AG10803 (cell line): ENCODE data around the gene RPRD1B.

Experiments used
- DNase-seq: peaks from one replicate; pipeline ENCODE4 v3.0.0; 2010; ENCODE audit warnings: low read depth
- H3K4me3 ChIP-seq: 2 replicates; pipeline ENCODE4 v1.5.1; 2011; ENCODE audit warnings: mild to moderate bottlenecking, low read length, control low read depth
- TF ChIP-seq, protein P1 (sequence below): conservative IDR thresholded peaks from 2 replicates; pipeline ENCODE4 v1.5.1; 2011; ENCODE audit warnings: mild to moderate bottlenecking, low read length, control low read depth, inconsistent platforms

Gene RPRD1B

GRCh38 chr20:37995856-37996605, 37.5 kb upstream of the RPRD1B start:
- TF ChIP-seq, protein P1, sequence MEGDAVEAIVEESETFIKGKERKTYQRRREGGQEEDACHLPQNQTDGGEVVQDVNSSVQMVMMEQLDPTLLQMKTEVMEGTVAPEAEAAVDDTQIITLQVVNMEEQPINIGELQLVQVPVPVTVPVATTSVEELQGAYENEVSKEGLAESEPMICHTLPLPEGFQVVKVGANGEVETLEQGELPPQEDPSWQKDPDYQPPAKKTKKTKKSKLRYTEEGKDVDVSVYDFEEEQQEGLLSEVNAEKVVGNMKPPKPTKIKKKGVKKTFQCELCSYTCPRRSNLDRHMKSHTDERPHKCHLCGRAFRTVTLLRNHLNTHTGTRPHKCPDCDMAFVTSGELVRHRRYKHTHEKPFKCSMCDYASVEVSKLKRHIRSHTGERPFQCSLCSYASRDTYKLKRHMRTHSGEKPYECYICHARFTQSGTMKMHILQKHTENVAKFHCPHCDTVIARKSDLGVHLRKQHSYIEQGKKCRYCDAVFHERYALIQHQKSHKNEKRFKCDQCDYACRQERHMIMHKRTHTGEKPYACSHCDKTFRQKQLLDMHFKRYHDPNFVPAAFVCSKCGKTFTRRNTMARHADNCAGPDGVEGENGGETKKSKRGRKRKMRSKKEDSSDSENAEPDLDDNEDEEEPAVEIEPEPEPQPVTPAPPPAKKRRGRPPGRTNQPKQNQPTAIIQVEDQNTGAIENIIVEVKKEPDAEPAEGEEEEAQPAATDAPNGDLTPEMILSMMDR, result no peak
- no peak overlapping the region for H3K4me3 ChIP-seq
- no peak for DNase-seq

- H3K4me3 ChIP-seq, result no peak overlapping the region
- no peak for DNase-seq
- TF ChIP-seq, protein P1, result no peak
Measured at GRCh38 chr20:37997516-37997915, 36.0 kb upstream of the RPRD1B start.

DNA sequence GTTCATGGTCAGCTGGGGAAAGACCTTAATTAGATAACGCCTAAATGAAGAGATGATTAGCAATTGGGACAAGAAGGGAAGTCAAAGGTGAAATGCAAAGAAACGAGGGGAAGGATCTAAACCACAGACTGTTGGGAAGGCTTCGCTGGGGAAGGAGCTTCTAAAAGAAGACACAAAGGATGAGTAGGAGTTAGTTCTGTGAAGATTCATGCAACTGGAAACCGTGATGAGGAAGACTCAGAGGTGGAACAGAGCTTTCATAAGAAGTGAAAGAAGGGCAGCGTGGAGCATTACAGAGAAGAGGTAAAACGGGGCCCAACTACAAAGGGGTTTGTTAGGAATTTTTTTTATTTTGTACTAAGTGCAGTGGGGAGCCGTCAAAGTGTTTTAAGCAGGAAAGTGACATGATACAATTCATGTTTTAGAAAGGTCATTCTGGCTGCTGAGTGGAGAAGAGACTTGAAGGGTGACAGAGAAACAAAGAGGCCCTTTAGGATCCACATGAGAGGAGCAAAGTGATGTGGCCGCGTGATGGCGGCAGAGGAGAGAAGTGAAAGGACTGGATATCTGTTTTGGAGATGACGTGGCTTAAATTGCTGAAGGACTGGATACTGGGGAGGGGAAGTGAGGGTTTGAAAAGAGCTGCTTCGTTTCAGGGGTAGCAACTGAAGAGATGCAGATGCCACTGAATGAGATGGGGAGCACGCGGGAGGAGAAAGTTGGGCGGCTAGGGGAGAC, 33.9 kb upstream of the RPRD1B start:
- H3K4me3 ChIP-seq, result no peak overlapping the region
- TF ChIP-seq, protein P1, result no peak
- DNase-seq, result no peak

DNA sequence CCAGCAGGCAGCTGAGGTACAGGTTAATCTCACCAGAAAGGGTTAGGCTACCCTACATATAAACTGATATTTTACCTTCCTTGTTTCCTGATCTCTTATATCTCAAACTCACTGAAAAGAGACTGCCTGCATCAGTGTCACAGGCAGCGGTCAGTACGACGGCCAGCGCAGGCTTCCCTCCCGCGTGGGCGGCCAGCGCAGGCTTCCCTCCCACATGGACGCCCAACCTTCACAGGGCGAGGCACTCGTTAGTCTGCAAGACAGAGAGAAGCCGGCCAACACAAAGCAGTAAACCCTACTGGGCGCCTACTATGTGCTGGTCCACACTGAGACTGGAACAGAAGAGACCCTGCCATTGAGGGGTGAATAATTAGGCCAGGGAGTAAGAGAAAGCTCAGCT, 33.3 kb upstream of the RPRD1B start:
- no peak for DNase-seq
- H3K4me3 ChIP-seq, result no peak overlapping the region
- TF ChIP-seq, protein P1, result no peak

DNA sequence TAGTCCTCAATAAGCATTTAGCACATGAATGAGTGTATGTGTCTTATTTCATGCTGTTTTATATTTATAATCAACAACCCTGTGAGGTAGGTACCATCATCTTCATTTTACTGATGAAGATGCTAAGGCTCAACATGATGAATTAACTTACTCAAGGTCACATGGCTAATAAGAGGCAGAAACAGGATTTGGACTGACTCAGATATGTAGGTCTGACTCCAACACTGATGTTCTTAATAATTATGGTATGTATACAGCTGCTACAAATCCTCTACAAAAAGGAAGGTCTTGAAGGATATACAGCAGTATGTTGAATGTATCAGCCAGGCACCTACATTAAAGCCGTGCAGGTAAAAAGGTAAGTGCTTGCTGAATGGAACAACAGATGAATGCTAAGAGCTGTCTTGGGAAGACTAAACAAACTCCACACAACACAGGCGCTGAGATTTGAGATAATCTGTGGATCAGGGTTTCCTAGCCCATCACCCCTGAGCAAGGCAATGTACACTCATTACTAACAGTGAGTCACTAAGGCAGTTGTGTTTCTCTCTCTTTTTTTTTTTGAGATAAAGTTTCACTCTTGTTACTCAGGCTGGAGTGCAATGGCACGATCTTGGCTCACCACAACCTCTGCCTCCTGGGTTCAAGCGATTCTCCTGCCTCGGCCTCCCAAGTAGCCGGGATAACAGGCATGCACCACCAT, 32.2 kb upstream of the RPRD1B start:
- TF ChIP-seq, protein P1, result no peak
- H3K4me3 ChIP-seq, result no peak overlapping the region
- DNase-seq, result peak; percentile 57

- TF ChIP-seq, protein P1, result no peak
- no peak overlapping the region for H3K4me3 ChIP-seq
- no peak for DNase-seq
Measured at GRCh38 chr20:38001981-38002380, 31.6 kb upstream of the RPRD1B start.

DNA sequence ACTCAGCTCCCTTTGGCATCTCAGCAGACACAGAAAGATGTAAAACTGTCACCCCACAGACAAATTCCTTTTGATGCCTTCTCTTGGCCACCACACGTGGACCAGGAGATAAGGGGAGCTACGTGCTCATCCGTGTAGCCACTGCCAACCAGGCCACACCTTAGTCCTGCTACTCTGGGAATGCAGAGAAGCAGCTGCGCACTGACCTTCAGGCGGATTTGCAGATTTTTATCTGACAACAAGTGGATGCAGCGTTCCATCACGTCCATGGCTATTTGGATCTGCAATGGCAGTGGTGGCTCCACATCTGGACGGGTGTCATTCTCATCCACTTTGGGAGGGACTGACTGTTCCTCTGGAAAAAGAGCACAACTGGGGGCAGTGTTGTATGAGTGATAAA, 31.1 kb upstream of the RPRD1B start:
- TF ChIP-seq, protein P1, result no peak
- no peak overlapping the region for H3K4me3 ChIP-seq
- DNase-seq, result no peak
